COLO668 (cell line): ENCODE results near the gene ZNF488.
"Not testable (repeated sequence)": the region's sequence is repeated elsewhere in the genome, so short reads cannot be mapped to it uniquely, and the experiment has no call there.

ENCODE experiments used
- DNase-seq: peaks from one replicate; lab custom pipeline; 2025; ENCODE audit not compliant: unreplicated experiment; lab: John Stamatoyannopoulos, UW

The ZNF488 gene

GRCh38 chr10:47384148-47384921, at the start of gene ZNF488:
ZNF488 (minus strand) TSS chr10:47384293; CDS start chr10:47368829, 15,464 bp downstream.
- peak; percentile 86 for DNase-seq

GRCh38 chr10:47425813-47426419, 41.8 kb upstream of the ZNF488 start:
- no peak for DNase-seq

GRCh38 chr10:47424231-47424630, 40.1 kb upstream of the ZNF488 start:
- no peak for DNase-seq

- no peak for DNase-seq
These were observed 39.4 kb upstream of the ZNF488 start for GRCh38 chr10:47423476-47423875.

GRCh38 chr10:47421057-47421952, 37.2 kb upstream of the ZNF488 start:
- no peak for DNase-seq

- DNase-seq: no peak
These were observed 36.4 kb upstream of the ZNF488 start for GRCh38 chr10:47420305-47421056.

- DNase-seq: no peak
These were observed 35.3 kb upstream of the ZNF488 start for GRCh38 chr10:47419421-47419820.

- no peak for DNase-seq
These were observed 34.9 kb upstream of the ZNF488 start for GRCh38 chr10:47418966-47419365.

- no peak for DNase-seq
These were observed 34.2 kb upstream of the ZNF488 start for GRCh38 chr10:47418321-47418720.

- DNase-seq: not testable (repeated sequence)
These were observed 32.5 kb upstream of the ZNF488 start for GRCh38 chr10:47416305-47417218.

- DNase-seq: no peak
These were observed 31.6 kb upstream of the ZNF488 start for GRCh38 chr10:47415520-47416304.

- no peak for DNase-seq
These were observed 30.8 kb upstream of the ZNF488 start for GRCh38 chr10:47414752-47415519.

GRCh38 chr10:47414227-47414592, 30.1 kb upstream of the ZNF488 start:
- no peak for DNase-seq

- DNase-seq: no peak
These were observed 29.6 kb upstream of the ZNF488 start for GRCh38 chr10:47413531-47414226.

- DNase-seq: no peak
These were observed 28.8 kb upstream of the ZNF488 start for GRCh38 chr10:47412869-47413268.

- no peak for DNase-seq
These were observed 28.2 kb upstream of the ZNF488 start for GRCh38 chr10:47412177-47412730.

- DNase-seq: no peak
These were observed 26.8 kb upstream of the ZNF488 start for GRCh38 chr10:47410862-47411261.
